MM.1S (cell line): ENCODE results near the gene PRR19.

Source experiments
- DNase-seq: peaks from one replicate; pipeline ENCODE4 v3.0.0-alpha.2; 2015
- H2AFZ ChIP-seq: fragments of 300-600 bp; sonication (generic); 2 replicates; pipeline ENCODE4 v1.6.0; 2016; ENCODE audit warnings: antibody characterized with exemption, low read length
- H3F3A ChIP-seq: fragments of 300-600 bp; sonication (generic); 2 replicates; pipeline ENCODE4 v1.6.1; 2016; ENCODE audit warnings: mild to moderate bottlenecking, antibody characterized with exemption, low read length, moderate library complexity, mixed read lengths; ENCODE audit not compliant: insufficient read depth
- H3K27ac ChIP-seq: fragments of 300-600 bp; sonication (generic); 2 replicates; pipeline ENCODE4 v1.5.1; 2016; ENCODE audit warnings: mild to moderate bottlenecking, low read length
- H3K27me3 ChIP-seq: fragments of 300-600 bp; sonication (generic); replicated peaks from 2 replicates; pipeline ENCODE4 v1.6.0; 2016; ENCODE audit warnings: low read length; ENCODE audit not compliant: insufficient read depth
- H3K36me3 ChIP-seq: fragments of 300-600 bp; sonication (generic); replicated peaks from 2 replicates; pipeline ENCODE4 v1.6.1; 2016; ENCODE audit warnings: mild to moderate bottlenecking, low read length, mixed read lengths; ENCODE audit not compliant: insufficient read depth
- H3K4me1 ChIP-seq: fragments of 300-600 bp; sonication (generic); 2 replicates; pipeline ENCODE4 v1.6.1; 2016; ENCODE audit warnings: low read length, mixed read lengths
- H3K4me2 ChIP-seq: fragments of 300-600 bp; sonication (generic); 2 replicates; pipeline ENCODE4 v1.6.0; 2016; ENCODE audit warnings: low read depth, low read length
- H3K4me3 ChIP-seq: fragments of 300-600 bp; sonication (generic); 2 replicates; pipeline ENCODE4 v1.5.1; 2016; ENCODE audit warnings: low read length, mixed read lengths
- H3K79me2 ChIP-seq: fragments of 300-600 bp; sonication (generic); 2 replicates; pipeline ENCODE4 v1.6.1; 2016; ENCODE audit warnings: mixed run types, low read length, mixed read lengths
- H3K9ac ChIP-seq: fragments of 300-600 bp; sonication (generic); 2 replicates; pipeline ENCODE4 v1.6.1; 2016; ENCODE audit warnings: low read length, mixed read lengths
- H3K9me2 ChIP-seq: fragments of 300-600 bp; sonication (generic); replicated peaks from 2 replicates; pipeline ENCODE4 v1.6.1; 2016; ENCODE audit warnings: mild to moderate bottlenecking, low read length, mixed read lengths; ENCODE audit not compliant: insufficient read depth
- H3K9me3 ChIP-seq: fragments of 300-600 bp; sonication (generic); replicated peaks from 2 replicates; pipeline ENCODE4 v1.6.1; 2016; ENCODE audit warnings: mild to moderate bottlenecking, low read length, mixed read lengths; ENCODE audit not compliant: insufficient read depth
- H4K20me1 ChIP-seq: fragments of 300-600 bp; sonication (generic); 2 replicates; pipeline ENCODE4 v1.6.1; 2016; ENCODE audit warnings: mild to moderate bottlenecking, low read length, moderate library complexity, mixed read lengths; ENCODE audit not compliant: insufficient read depth
- EZH2 ChIP-seq: fragments of 300-600 bp; sonication (generic); optimal IDR thresholded peaks from 2 replicates; pipeline ENCODE3; 2017; ENCODE audit warnings: low read depth, mild to moderate bottlenecking, antibody characterized with exemption, low read length, mixed read lengths
- EZH2phosphoT487 ChIP-seq: fragments of 300-600 bp; sonication (generic); IDR thresholded peaks from 2 replicates; pipeline ENCODE4 v1.6.1; 2018; ENCODE audit warnings: antibody characterized with exemption, low read length
- TF ChIP-seq, protein P1 (sequence below): fragments of 300-600 bp; sonication (generic); IDR thresholded peaks from 2 replicates; pipeline ENCODE4 v1.5.1; 2016; ENCODE audit warnings: antibody characterized with exemption, low read length, mixed read lengths

The PRR19 gene

DNA sequence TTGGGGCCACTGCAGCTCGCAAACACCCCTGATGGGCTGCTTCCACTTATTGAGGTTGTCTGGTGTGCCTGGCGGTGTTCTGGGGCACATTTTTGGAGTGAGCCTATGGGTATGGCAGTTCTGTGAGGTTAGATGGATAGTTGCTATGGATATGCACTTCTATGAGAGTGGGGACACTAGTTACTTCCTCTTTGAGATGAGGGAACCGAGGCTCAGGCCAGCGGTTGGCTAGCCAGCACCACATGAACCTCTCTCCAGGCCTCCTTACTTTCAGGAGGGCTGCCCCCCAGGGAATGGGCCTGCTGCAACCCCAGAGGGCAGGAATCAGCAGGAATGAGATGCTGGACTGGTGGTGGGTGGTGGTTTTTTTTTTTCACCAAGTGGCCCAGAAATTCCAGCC lies 13.5 kb upstream of the PRR19 start:
- TF ChIP-seq EZH2 (no peak), EZH2phosphoT487 (no peak)
- TF ChIP-seq, protein P1, sequence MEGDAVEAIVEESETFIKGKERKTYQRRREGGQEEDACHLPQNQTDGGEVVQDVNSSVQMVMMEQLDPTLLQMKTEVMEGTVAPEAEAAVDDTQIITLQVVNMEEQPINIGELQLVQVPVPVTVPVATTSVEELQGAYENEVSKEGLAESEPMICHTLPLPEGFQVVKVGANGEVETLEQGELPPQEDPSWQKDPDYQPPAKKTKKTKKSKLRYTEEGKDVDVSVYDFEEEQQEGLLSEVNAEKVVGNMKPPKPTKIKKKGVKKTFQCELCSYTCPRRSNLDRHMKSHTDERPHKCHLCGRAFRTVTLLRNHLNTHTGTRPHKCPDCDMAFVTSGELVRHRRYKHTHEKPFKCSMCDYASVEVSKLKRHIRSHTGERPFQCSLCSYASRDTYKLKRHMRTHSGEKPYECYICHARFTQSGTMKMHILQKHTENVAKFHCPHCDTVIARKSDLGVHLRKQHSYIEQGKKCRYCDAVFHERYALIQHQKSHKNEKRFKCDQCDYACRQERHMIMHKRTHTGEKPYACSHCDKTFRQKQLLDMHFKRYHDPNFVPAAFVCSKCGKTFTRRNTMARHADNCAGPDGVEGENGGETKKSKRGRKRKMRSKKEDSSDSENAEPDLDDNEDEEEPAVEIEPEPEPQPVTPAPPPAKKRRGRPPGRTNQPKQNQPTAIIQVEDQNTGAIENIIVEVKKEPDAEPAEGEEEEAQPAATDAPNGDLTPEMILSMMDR: no peak
- Histone ChIP-seq H3K4me3 (no peak overlapping the region), H3K36me3 (no peaks in the 10 kb centered on the region), H3F3A (0 out of 2 replicates have a peak, but pooled peaks cover under 1% of the 10 kb centered on the region), H4K20me1 (no peaks in the 10 kb centered on the region), H3K9me3 (no peaks in the 10 kb centered on the region), H3K4me1 (peaks cover 6% of the 10 kb centered on the region), H3K9me2 (no peaks in the 10 kb centered on the region), H2AFZ (no peak overlapping the region), H3K27ac (no peak overlapping the region), H3K79me2 (peaks cover 19% of the 10 kb centered on the region), H3K27me3 (no peaks in the 10 kb centered on the region), H3K4me2 (no peak overlapping the region), H3K9ac (no peak overlapping the region)
- DNase-seq: no peak

DNA sequence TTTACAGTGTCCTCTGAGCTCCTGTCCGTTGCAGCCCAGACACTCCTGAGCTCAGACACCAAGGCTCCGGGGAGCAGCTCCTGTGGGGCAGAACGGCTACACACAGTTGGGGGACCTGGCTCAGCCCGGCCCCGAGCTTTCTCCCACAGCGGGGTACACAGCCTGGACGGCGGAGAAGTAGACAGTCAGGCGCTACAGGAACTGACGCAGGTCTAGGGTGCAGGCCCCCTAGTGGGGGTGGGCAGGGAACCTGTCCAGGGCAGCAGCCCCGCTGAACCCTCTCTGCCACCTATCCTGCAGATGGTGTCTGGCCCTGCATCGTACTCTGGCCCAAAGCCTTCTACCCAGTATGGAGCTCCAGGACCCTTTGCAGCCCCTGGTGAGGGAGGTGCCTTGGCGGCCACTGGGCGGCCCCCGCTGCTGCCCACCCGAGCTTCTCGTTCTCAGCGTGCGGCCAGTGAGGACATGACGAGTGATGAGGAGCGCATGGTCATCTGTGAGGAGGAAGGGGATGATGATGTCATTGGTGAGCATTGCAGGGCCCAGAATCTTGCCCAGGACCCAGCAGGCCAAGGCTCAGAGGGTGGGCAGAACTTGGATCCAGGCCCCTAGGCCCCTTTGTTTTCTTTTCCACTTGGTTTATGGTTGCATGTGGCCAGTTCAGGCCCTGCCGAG lies 12.9 kb upstream of the PRR19 start:
- TF ChIP-seq EZH2phosphoT487 (no peak), EZH2 (no peak)
- TF ChIP-seq, protein P1: no peak
- no peak overlapping the region for H2AFZ ChIP-seq
- H4K20me1 ChIP-seq: no peaks in the 10 kb centered on the region
- no peak overlapping the region for H3K27ac ChIP-seq
- peaks cover 19% of the 10 kb centered on the region for H3K79me2 ChIP-seq
- H3K4me2 ChIP-seq: no peak overlapping the region
- H3K4me1 ChIP-seq: peaks cover 6% of the 10 kb centered on the region
- H3K9me2 ChIP-seq: no peaks in the 10 kb centered on the region
- no peak overlapping the region for H3K9ac ChIP-seq
- H3K36me3 ChIP-seq: no peaks in the 10 kb centered on the region
- H3K27me3 ChIP-seq: no peaks in the 10 kb centered on the region
- no peaks in the 10 kb centered on the region for H3F3A ChIP-seq
- H3K4me3 ChIP-seq: no peak overlapping the region
- no peak for DNase-seq
- H3K9me3 ChIP-seq: no peaks in the 10 kb centered on the region

DNA sequence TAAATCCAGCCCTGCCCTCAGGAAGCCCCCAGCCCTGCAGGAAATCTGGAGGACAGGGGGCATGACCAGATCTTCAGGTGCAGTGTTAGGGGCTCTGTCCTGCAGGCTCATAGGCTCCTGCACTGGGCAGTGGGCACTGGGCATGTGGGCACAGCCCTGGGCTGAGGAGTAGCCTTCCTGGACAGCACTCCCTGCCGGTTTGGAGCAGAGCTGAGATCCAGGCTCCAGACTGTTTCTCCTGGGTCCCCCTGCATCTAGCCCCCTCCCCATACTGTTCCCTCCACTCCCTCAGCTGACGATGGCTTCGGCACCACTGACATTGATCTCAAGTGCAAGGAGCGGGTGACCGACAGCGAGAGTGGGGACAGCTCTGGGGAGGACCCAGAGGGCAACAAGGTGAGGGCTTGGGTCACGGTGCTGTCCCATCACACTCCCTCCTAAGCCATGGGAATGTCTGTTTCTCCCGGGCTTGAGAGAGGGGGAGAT lies 12.3 kb upstream of the PRR19 start:
- TF ChIP-seq EZH2phosphoT487 (no peak), EZH2 (no peak)
- TF ChIP-seq, protein P1: no peak
- Histone ChIP-seq H3F3A (no peaks in the 10 kb centered on the region), H3K4me1 (peaks cover 6% of the 10 kb centered on the region), H4K20me1 (no peaks in the 10 kb centered on the region), H3K27me3 (no peaks in the 10 kb centered on the region), H3K36me3 (no peaks in the 10 kb centered on the region), H3K9me3 (no peaks in the 10 kb centered on the region), H3K27ac (no peak overlapping the region), H3K79me2 (peaks cover 17% of the 10 kb centered on the region), H3K4me3 (no peak overlapping the region), H3K4me2 (no peak overlapping the region), H3K9ac (no peak overlapping the region), H2AFZ (no peak overlapping the region), H3K9me2 (no peaks in the 10 kb centered on the region)
- DNase-seq: no peak
